HL-60/S4 treated with phorbol 12-myristate 13-acetate at 8.2 ng/mL for 4 days and 3 days (cell line): ENCODE results near the gene CTSA.

Experiments
- in situ Hi-C: fragments of 300-500 bp; cut with MboI; formaldehyde crosslinking; loops from 2 replicates; pipeline ENCODE4 v1.15.0; 2022; ENCODE audit warnings: low sequenced_read_pairs

The CTSA gene

GRCh38 chr20:45890985-45891983, at the start of gene CTSA, which contains the start of gene NEURL2:
Gene CTSA (plus strand): TSS chr20:45891335. CDS start chr20:45891569, 234 bp downstream.
Gene NEURL2 (minus strand): TSS chr20:45891208. CDS start chr20:45890991, 217 bp downstream.
- in situ Hi-C loops: no loop called here

GRCh38 chr20:45841407-45842129, 49.6 kb upstream of the CTSA start:
- in situ Hi-C loops: no loop called here

- in situ Hi-C loops: no loop called here
These were observed 48.8 kb upstream of the CTSA start for GRCh38 chr20:45842169-45842812.

GRCh38 chr20:45843506-45843905, 47.6 kb upstream of the CTSA start:
- in situ Hi-C loops: no loop called here

DNA sequence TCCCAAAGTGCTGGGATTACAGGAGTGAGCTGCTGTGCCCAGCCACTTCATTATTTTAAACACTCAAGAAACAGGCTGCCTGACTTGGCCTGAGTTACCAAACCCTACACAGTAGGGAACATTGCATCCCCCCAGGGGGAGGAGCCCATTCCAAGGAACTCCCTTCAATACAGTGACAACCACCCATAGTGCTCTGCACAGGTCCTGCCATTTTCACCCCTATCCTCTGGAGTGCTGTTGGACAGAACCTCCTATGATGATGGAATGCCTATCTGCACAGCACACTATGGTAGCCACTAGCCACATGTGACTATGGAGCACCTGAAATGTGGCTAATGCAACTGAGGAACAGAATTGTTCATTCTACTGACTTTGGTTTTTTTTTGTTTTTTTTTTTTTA, 45.7 kb upstream of the CTSA start:
- in situ Hi-C loops: no loop called here

DNA sequence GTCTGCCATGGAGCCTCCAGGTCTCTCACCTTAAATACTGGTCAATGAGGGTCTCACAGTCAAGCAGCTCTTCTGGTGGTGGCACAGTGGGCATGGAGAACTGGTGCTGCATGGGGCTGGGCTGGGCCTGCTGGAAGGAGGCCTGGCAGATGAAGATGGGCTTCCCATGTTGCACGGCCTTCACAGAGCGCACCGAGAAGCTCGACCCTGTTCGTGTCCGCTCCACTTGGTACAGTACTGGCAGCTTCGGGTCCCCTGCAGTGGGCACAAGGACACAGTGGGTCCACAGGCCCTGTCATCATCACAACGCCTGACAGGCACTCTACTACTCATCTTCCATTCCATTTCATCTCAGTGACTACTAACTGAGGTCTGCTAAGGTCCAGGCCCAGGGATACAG, 42.7 kb upstream of the CTSA start:
- in situ Hi-C loops: no loop called here

GRCh38 chr20:45848969-45849582, 42.1 kb upstream of the CTSA start:
- in situ Hi-C loops: no loop called here

- in situ Hi-C loops: no loop called here
These were observed 40.9 kb upstream of the CTSA start for GRCh38 chr20:45850238-45850637.

- in situ Hi-C loops: no loop called here
These were observed 40.2 kb upstream of the CTSA start for GRCh38 chr20:45850926-45851325.

- in situ Hi-C loops: no loop called here
These were observed 39.6 kb upstream of the CTSA start for GRCh38 chr20:45851501-45851900.

DNA sequence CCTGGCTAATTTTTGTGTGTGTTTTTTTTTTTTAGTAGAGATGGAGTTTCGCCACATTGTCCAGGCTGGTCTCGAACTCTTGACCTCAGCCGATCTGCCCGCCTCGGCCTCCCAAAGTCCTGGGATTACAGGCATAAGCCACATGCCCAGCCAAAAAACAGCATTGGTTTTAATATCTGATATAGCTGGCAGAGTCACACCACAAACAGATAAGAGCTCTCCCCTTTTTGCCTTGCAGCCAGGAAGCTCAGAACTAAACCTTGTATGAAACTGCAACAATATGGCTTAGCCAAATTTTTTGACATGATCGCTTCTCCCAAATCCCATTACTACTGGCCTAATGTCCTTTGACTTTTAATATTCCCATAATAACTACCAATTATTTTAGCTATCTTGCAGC, 38.8 kb upstream of the CTSA start:
- in situ Hi-C loops: no loop called here

GRCh38 chr20:45853484-45853883, 37.7 kb upstream of the CTSA start:
- in situ Hi-C loops: no loop called here

DNA sequence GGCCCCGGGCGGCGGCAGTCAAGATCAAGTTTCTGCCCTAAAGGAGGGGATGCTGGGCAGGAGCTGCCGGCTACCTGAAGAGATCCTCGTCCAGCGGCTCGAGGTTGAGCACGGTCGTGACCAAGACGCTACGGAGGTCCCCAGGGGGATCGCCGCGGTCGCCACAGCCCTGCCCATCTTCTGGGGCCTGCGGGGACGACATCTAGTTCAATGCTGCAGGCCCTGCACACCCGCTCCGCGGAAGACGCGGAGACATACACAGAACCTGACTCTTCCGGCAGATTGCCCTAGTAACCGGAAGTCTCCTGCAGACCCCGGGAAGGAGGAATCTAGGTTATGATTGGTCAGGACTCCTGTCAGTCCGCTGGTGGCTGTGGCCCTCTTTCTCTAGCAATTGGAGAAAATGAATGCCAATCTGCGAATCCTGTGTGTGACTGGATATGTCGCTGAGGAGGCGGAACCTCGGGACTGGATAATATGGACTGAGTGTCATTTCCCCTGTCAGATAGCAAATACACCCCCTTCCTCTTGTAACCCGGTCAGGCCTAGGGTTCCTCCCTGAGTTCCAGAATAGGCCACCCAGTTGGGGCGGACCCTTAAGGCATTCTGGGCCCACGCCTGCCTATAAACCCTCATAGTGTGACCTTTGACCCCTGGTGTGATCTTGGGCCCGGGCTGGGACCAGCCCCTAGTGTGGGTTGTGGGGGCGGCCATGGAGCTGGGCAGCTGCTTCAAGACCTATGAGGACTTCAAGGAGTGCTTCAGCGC, 33.8 kb upstream of the CTSA start, which contains the start of the genes ACOT8 and ZSWIM3:
Gene ACOT8 (minus strand): TSS at position 279 of the 768 bp plus-strand sequence. CDS start 77 bp downstream, at position 202.
Gene ZSWIM3 (plus strand): TSS at position 501 of the 768 bp plus-strand sequence. CDS start 212 bp downstream, at position 713.
- in situ Hi-C loops: no loop called here

GRCh38 chr20:45857882-45858216, 33.3 kb upstream of the CTSA start:
- in situ Hi-C loops: no loop called here

DNA sequence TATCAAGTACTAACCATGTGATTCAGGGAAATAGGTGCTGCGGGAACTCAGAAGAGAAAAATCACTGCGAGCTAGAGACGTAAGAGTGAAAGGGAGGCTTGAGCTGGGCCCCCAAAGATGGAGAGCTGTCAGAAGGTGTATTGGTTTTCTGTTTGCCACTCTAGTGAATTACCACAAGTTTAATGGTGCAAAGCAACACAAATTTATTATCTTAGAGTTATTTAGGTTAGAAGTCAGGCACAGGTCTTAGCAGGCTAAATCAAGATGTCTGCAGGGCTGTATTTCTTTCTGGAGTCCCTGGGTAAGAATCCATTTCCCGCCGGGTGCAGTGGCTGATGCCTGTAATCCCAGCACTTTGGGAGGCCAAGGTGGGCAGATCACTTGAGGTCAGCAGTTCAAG, 31.2 kb upstream of the CTSA start:
- in situ Hi-C loops: no loop called here

- in situ Hi-C loops: no loop called here
These were observed 30.4 kb upstream of the CTSA start for GRCh38 chr20:45860560-45861220.

- in situ Hi-C loops: no loop called here
These were observed 29.7 kb upstream of the CTSA start for GRCh38 chr20:45861221-45862075.
